WERI-Rb-1 (cell line): ENCODE results near the gene TCP11L2.
"Not testable (repeated sequence)": the region's sequence is repeated elsewhere in the genome, so short reads cannot be mapped to it uniquely, and the experiment has no call there.

Source experiments
- DNase-seq: peaks from one replicate; pipeline ENCODE4 v3.0.0-alpha.2; 2020
- H3K27ac ChIP-seq: fragments of 250-450 bp; sonication (Bioruptor Pico); 2 replicates; pipeline ENCODE4 v1.5.1; 2020; ENCODE audit warnings: mild to moderate bottlenecking, moderate library complexity
- H3K27me3 ChIP-seq: fragments of 250-450 bp; sonication (Bioruptor Pico); 2 replicates; pipeline ENCODE4 v1.5.1; 2021; ENCODE audit warnings: mild to moderate bottlenecking, low read depth, moderate library complexity; ENCODE audit not compliant: insufficient read depth, severe bottlenecking
- H3K36me3 ChIP-seq: fragments of 250-450 bp; sonication (Bioruptor Pico); 2 replicates; pipeline ENCODE4 v1.5.1; 2020; ENCODE audit warnings: mild to moderate bottlenecking, moderate library complexity
- H3K4me3 ChIP-seq: 2 replicates; pipeline ENCODE4 v1.5.1; 2011; ENCODE audit warnings: low read depth, mild to moderate bottlenecking, control low read depth, low read length
- H3K9me3 ChIP-seq: fragments of 250-450 bp; sonication (Bioruptor Pico); 2 replicates; pipeline ENCODE4 v1.5.1; 2021; ENCODE audit warnings: mild to moderate bottlenecking, moderate library complexity; ENCODE audit not compliant: severe bottlenecking
- TF ChIP-seq, protein P1 (sequence below): IDR thresholded peaks from 2 replicates; pipeline ENCODE4 v1.5.1; 2011; ENCODE audit warnings: low read depth, mild to moderate bottlenecking, control low read depth, inconsistent platforms, low read length

TCP11L2 gene

GRCh38 chr12:106311139-106311538 is 8.6 kb downstream of the TCP11L2 start:
- TF ChIP-seq, protein P1, sequence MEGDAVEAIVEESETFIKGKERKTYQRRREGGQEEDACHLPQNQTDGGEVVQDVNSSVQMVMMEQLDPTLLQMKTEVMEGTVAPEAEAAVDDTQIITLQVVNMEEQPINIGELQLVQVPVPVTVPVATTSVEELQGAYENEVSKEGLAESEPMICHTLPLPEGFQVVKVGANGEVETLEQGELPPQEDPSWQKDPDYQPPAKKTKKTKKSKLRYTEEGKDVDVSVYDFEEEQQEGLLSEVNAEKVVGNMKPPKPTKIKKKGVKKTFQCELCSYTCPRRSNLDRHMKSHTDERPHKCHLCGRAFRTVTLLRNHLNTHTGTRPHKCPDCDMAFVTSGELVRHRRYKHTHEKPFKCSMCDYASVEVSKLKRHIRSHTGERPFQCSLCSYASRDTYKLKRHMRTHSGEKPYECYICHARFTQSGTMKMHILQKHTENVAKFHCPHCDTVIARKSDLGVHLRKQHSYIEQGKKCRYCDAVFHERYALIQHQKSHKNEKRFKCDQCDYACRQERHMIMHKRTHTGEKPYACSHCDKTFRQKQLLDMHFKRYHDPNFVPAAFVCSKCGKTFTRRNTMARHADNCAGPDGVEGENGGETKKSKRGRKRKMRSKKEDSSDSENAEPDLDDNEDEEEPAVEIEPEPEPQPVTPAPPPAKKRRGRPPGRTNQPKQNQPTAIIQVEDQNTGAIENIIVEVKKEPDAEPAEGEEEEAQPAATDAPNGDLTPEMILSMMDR: no peak
- Histone ChIP-seq H3K27ac (no peak overlapping the region), H3K4me3 (no peak overlapping the region), H3K27me3 (no peaks in the 10 kb centered on the region), H3K9me3 (no peaks in the 10 kb centered on the region), H3K36me3 (no peaks in the 10 kb centered on the region)
- DNase-seq: no peak

- DNase-seq: not testable (repeated sequence)
Measured at GRCh38 chr12:106313413-106313812, 10.9 kb downstream of the TCP11L2 start.

DNA sequence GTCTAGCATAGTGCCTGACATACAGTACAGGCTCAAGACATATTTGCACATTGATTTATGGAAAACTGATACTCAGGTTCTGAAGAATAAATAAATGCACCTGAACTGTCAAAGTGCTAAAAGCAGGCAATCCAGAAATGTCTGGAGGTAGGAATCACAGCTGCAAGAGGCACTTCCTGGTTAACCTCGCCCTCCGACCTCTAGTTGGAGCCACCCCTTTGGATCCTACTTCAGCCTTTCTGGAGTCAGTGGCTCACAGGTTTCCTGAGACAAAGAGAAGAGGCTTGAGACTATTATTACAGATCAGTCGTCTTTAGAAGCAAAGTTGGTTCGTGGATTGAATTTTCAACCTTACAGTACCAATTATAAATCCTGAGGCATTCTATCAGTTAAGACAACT is 13.0 kb downstream of the TCP11L2 start:
- no peak overlapping the region for H3K27ac ChIP-seq
- DNase-seq: no peak
- no peaks in the 10 kb centered on the region for H3K36me3 ChIP-seq
- TF ChIP-seq, protein P1: no peak
- no peak overlapping the region for H3K4me3 ChIP-seq
- no peaks in the 10 kb centered on the region for H3K27me3 ChIP-seq
- no peaks in the 10 kb centered on the region for H3K9me3 ChIP-seq

More at GRCh38 chr12:106313413-106313812, 10.9 kb downstream of the TCP11L2 start:
- not testable (repeated sequence) for H3K9me3 ChIP-seq, H3K4me3 ChIP-seq, H3K27ac ChIP-seq, H3K27me3 ChIP-seq, H3K36me3 ChIP-seq

DNA sequence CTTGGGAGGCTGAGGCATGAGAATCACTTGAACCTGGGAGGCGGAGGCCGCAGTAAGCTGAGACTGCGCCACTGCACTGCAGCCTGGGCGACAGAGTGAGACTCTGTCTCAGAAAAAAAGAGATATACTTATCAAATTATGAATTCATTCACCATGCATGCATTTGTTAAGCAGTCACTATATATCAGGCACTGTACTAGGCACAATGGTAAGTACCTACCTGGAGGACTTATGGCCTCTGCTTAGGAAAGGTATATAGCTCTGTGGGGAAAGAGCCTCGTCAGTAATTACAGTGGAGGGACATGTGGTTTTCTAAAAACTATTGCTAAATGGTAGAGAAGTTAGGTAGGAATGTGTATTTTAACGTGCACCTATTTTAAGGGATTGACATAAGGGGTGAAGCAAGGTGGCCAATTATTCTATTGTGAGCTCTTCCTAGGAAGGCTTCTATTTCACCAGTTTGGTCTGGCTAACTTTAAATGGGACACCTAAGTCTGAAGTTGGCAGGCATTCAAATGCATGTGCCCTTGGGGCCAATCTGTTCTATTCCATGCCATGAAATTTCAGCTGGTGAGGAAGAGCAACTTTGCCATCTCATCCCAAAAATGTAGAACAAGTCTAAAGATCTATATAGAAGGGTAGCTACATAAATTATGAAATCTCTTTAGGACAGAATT is 15.0 kb downstream of the TCP11L2 start:
- Histone ChIP-seq H3K27ac (no peak overlapping the region), H3K36me3 (no peaks in the 10 kb centered on the region), H3K9me3 (no peaks in the 10 kb centered on the region), H3K27me3 (no peaks in the 10 kb centered on the region), H3K4me3 (no peak overlapping the region)
- DNase-seq: no peak
- TF ChIP-seq, protein P1: no peak

DNA sequence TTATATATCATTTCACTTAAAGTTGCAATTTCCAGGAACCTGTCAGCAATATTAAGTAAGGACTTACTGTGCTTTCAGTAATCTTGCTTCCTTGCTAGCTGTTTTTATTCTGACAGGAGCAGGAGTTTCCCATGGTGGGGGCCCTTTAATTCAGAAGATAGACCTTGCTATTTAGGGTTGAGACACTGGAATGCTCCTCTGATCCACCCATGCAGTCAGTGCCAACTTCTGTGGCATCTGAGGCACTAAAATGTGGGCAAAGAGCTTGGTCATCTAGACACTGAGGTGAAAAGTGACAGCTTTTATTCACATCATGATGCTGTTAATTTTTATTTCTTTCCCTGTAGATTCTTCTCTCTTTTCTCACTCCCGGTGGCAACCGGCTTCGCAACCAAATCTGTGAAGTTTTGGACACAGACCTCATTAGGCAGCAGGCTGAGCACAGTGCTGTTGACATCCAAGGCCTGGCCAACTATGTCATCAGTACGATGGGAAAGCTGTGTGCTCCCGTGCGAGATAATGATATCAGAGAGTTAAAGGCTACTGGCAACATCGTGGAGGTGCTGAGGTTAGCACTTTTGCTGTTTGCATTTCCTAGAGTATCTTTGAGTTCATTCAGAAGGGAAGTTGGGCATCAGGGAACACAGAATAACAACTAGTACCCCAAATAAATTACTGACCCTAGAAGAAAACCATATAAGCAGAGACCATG is 18.8 kb downstream of the TCP11L2 start:
- TF ChIP-seq, protein P1: no peak

DNA sequence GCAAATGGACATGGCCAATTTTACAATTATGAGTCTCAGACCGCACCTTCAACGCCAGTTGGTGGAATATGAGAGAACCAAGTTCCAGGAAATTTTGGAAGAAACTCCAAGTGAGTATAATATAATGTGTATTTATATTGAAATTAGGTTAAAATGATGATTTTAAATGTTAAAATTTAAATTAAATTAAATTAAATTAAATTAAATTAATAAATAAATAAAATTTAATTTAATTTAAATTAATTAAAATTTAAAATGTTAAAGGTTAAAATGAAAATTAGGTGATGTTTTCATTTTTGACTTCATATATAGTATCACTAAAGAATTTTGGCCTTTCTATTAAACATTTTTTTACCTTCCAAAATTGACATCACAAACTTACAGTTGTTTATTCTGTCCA is 21.0 kb downstream of the TCP11L2 start:
- Histone ChIP-seq H3K27me3 (no peaks in the 10 kb centered on the region), H3K36me3 (no peaks in the 10 kb centered on the region)

More for the DNA sequence above, 18.8 kb downstream of the TCP11L2 start:
- no peak for DNase-seq
- Histone ChIP-seq H3K27ac (no peak overlapping the region), H3K4me3 (no peak overlapping the region), H3K9me3 (no peaks in the 10 kb centered on the region), H3K27me3 (no peaks in the 10 kb centered on the region), H3K36me3 (no peaks in the 10 kb centered on the region)

More for the DNA sequence above, 21.0 kb downstream of the TCP11L2 start:
- Histone ChIP-seq H3K27ac (no peak overlapping the region), H3K4me3 (no peak overlapping the region), H3K9me3 (no peaks in the 10 kb centered on the region)
- no peak for DNase-seq
- TF ChIP-seq, protein P1: no peak
